ENCODE results near the gene LUC7L2.

DNA sequence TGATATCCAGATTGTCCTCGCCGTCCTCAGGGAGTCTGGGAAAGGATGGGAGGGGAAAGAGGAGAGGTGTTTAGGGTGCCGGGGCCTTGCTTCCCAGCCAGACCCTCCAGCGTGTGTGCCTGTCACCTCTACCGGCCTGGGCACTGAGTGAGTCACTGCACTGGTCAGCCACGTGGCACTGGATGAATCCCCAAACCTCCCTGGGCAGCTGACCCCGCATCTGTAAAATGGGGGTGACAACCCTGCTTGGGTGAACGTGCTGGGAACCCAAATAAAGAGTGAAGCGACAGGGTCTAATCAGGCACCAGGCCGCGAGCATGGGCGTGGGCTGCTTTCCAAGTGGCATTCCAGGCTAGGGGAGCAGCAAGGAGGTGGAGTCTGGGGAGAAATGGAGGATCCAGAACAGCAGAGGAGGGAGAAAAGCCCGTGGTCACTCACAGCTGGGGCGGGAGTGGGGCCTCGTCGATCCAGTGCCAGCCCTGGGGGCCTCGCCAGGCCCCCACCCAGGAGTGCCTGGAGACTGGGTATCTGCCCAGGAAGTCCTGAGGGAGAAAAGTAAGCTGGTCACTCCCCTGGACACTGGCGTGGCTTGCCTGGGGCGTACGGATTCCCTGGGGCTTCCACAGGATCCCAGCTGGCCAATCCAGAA, 94.1 kb downstream of the LUC7L2 start:
- no peak for TF ChIP-seq POLR2A (IDR thresholded peaks at IDR 0.05)
- TF ChIP-seq, protein P1, sequence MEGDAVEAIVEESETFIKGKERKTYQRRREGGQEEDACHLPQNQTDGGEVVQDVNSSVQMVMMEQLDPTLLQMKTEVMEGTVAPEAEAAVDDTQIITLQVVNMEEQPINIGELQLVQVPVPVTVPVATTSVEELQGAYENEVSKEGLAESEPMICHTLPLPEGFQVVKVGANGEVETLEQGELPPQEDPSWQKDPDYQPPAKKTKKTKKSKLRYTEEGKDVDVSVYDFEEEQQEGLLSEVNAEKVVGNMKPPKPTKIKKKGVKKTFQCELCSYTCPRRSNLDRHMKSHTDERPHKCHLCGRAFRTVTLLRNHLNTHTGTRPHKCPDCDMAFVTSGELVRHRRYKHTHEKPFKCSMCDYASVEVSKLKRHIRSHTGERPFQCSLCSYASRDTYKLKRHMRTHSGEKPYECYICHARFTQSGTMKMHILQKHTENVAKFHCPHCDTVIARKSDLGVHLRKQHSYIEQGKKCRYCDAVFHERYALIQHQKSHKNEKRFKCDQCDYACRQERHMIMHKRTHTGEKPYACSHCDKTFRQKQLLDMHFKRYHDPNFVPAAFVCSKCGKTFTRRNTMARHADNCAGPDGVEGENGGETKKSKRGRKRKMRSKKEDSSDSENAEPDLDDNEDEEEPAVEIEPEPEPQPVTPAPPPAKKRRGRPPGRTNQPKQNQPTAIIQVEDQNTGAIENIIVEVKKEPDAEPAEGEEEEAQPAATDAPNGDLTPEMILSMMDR (IDR thresholded peaks at IDR 0.05): no peak

Data from heart left ventricle (tissue), 13 donors.